HepG2 (cell line): ENCODE data around the gene RTN4. TPM values are rescaled to one million over a fixed set of nuclear protein-coding genes. Genes with fewer than 3 reads are reported as not detected.

ENCODE experiments used
- CCAR2 ChIP-seq: fragments of 200-400 bp; formaldehyde crosslinking; optimal IDR thresholded peaks from 2 replicates; pipeline ENCODE3; 2018; ENCODE audit warnings: low read depth, mild to moderate bottlenecking, low read length, moderate library complexity
- CCDC6 ChIP-seq: sonication (generic); formaldehyde crosslinking; IDR thresholded peaks from 2 replicates; pipeline ENCODE4 v1.8.1; 2022; ENCODE audit warnings: mild to moderate bottlenecking, missing genetic modification reagents, moderate library complexity
- GABPB1 ChIP-seq: IDR thresholded peaks from 2 replicates; pipeline ENCODE4 v1.6.1; 2016; ENCODE audit warnings: mild to moderate bottlenecking, missing genetic modification reagents, moderate library complexity, missing compliant biosample characterization
- HIVEP1 ChIP-seq: sonication (generic); formaldehyde crosslinking; IDR thresholded peaks from 2 replicates; pipeline ENCODE4 v1.4.0; 2020; ENCODE audit warnings: mild to moderate bottlenecking, missing genetic modification reagents
- HNRNPLL ChIP-seq: fragments of 200-400 bp; formaldehyde crosslinking; IDR thresholded peaks from 2 replicates; pipeline ENCODE4 v1.6.1; 2017; ENCODE audit warnings: mild to moderate bottlenecking, low read depth, low read length; ENCODE audit not compliant: poor library complexity, severe bottlenecking
- HOXD1 ChIP-seq: sonication (generic); formaldehyde crosslinking; IDR thresholded peaks from 2 replicates; pipeline ENCODE4 v1.5.0; 2020; ENCODE audit warnings: missing genetic modification reagents
- MTA3 ChIP-seq: sonication (generic); formaldehyde crosslinking; IDR thresholded peaks from 2 replicates; pipeline ENCODE4 v1.4.0; 2020; ENCODE audit warnings: missing genetic modification reagents
- NFIC ChIP-seq: IDR thresholded peaks from 2 replicates; pipeline ENCODE4 v1.6.1; 2012; ENCODE audit warnings: mild to moderate bottlenecking, low read length, inconsistent platforms
- NFYB ChIP-seq: sonication (generic); formaldehyde crosslinking; IDR thresholded peaks from 2 replicates; pipeline ENCODE4 v1.4.0; 2020; ENCODE audit warnings: missing genetic modification reagents
- NKX3-1 ChIP-seq: sonication (generic); formaldehyde crosslinking; IDR thresholded peaks from 2 replicates; pipeline ENCODE4 v1.5.0; 2020; ENCODE audit warnings: missing genetic modification reagents
- PITX1 ChIP-seq: sonication (generic); formaldehyde crosslinking; IDR thresholded peaks from 2 replicates; pipeline ENCODE4 v1.5.1; 2020; ENCODE audit warnings: mild to moderate bottlenecking, missing genetic modification reagents
- ZFP36L1 ChIP-seq: sonication (generic); formaldehyde crosslinking; IDR thresholded peaks from 2 replicates; pipeline ENCODE4 v1.8.0; 2022; ENCODE audit warnings: mild to moderate bottlenecking, missing genetic modification reagents, moderate library complexity
- ZFP41 ChIP-seq: sonication (generic); formaldehyde crosslinking; IDR thresholded peaks from 2 replicates; pipeline ENCODE4 v1.4.0; 2020; ENCODE audit warnings: mild to moderate bottlenecking, missing genetic modification reagents, borderline replicate concordance
- ZNF20 ChIP-seq: sonication (generic); formaldehyde crosslinking; IDR thresholded peaks from 2 replicates; pipeline ENCODE4 v1.4.0; 2020; ENCODE audit warnings: mild to moderate bottlenecking, moderate library complexity, missing genetic modification reagents
- ZNF256 ChIP-seq: sonication (generic); formaldehyde crosslinking; conservative IDR thresholded peaks from 2 replicates; pipeline ENCODE4 v1.4.0; 2020; ENCODE audit warnings: missing genetic modification reagents
- ZNF331 ChIP-seq: sonication (generic); formaldehyde crosslinking; IDR thresholded peaks from 2 replicates; pipeline ENCODE4 v1.4.0; 2020; ENCODE audit warnings: missing genetic modification reagents
- ZNF33B ChIP-seq: sonication (generic); formaldehyde crosslinking; IDR thresholded peaks from 2 replicates; pipeline ENCODE4 v1.5.1; 2020; ENCODE audit warnings: mild to moderate bottlenecking, missing genetic modification reagents
- ZNF749 ChIP-seq: sonication (generic); formaldehyde crosslinking; IDR thresholded peaks from 2 replicates; pipeline ENCODE4 v1.8.0; 2022; ENCODE audit warnings: mild to moderate bottlenecking, missing genetic modification reagents, moderate library complexity, borderline replicate concordance
- polyA plus RNA-seq, 8 experiments: library from polyadenylated mRNA; depleted of rRNA in 3 of 8; stranded (reverse) in 7 of 8; unstranded in 1 of 8; fragments of >200 nt; fragmentation: Illumina TruSeq in 4 of 8; extraction: Trizol in 4 of 8; gene quantifications; 2 replicates each; pipeline versions ENCODE4 v1.2.1 to v1.2.3, GENCODE V29; 2011 to 2016; ENCODE audit warnings: low read depth in 4 of 8, missing spikeins in 1 of 8, mixed read lengths in 1 of 8; ENCODE audit not compliant: insufficient read depth in 1 of 8
- total RNA-seq, 5 experiments: library from RNA; depleted of rRNA; stranded (reverse); fragments of >200 nt; fragmentation: Illumina TruSeq; extraction: Trizol; gene quantifications; 2 replicates each; pipeline ENCODE4 v1.2.3, GENCODE V29; 2016; ENCODE audit warnings: low read depth in 1 of 5
- TF ChIP-seq, protein P1 (sequence below): IDR thresholded peaks from 2 replicates; pipeline ENCODE4 v1.6.1; 2016; ENCODE audit warnings: low read depth
- TF ChIP-seq, protein P2 (sequence below): sonication (generic); formaldehyde crosslinking; IDR thresholded peaks from 2 replicates; pipeline ENCODE4 v1.5.0; 2020; ENCODE audit warnings: missing genetic modification reagents
- TF ChIP-seq, protein P3 (sequence below): sonication (generic); formaldehyde crosslinking; IDR thresholded peaks from 2 replicates; pipeline ENCODE4 v1.5.0; 2020; ENCODE audit warnings: mild to moderate bottlenecking, missing genetic modification reagents, borderline replicate concordance
- TF ChIP-seq, protein P4 (sequence below): sonication (generic); formaldehyde crosslinking; IDR thresholded peaks from 2 replicates; pipeline ENCODE4 v1.8.1; 2023; ENCODE audit warnings: missing genetic modification reagents, mild to moderate bottlenecking, borderline replicate concordance
- TF ChIP-seq, protein P5 (sequence below): IDR thresholded peaks from 2 replicates; pipeline ENCODE4 v1.6.1; 2012; ENCODE audit warnings: low read length, improper control_type of control experiment

The RTN4 gene
- total and polyA plus RNA-seq, 2 of the 13 experiments (the other 11 are each of a cell fraction or from before 2014, with no cell fraction given) = 98.4 to 133 TPM

DNA sequence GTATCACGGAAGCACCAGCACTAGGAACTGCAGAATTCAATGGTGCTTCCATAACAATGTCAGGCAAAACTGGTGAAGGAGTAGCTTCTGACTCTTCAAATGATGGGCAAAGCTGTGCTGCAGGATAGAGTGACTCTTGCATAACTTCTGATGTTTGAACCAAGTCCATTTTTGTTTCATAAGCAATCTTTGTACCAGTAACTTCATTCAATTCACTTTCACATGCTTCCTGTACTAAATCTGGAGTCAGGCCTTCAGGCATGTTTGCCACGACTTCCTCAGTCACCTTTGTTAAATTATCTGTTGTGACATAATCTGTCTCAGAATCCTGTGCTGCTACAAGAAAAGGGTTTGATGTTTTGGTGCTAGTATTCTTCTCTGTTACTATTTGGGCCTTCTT, 24.0 kb downstream of the RTN4 start (continued):
- no peak for TF ChIP-seq ZNF20 (CRISPR knock-in tag)
- TF ChIP-seq HOXD1 (CRISPR knock-in tag) = no peak
- no peak for TF ChIP-seq ZFP41 (CRISPR knock-in tag)
- TF ChIP-seq, protein P1, sequence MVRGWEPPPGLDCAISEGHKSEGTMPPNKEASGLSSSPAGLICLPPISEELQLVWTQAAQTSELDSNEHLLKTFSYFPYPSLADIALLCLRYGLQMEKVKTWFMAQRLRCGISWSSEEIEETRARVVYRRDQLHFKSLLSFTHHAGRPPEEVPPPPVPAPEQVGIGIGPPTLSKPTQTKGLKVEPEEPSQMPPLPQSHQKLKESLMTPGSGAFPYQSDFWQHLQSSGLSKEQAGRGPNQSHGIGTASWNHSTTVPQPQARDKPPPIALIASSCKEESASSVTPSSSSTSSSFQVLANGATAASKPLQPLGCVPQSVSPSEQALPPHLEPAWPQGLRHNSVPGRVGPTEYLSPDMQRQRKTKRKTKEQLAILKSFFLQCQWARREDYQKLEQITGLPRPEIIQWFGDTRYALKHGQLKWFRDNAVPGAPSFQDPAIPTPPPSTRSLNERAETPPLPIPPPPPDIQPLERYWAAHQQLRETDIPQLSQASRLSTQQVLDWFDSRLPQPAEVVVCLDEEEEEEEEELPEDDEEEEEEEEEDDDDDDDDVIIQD (CRISPR knock-in tag) = peak; percentile 84
- TF ChIP-seq NFIC = peak; percentile 19; the same call in 1 of the 2 replicates
- TF ChIP-seq ZNF33B = no peak
- TF ChIP-seq, protein P2, sequence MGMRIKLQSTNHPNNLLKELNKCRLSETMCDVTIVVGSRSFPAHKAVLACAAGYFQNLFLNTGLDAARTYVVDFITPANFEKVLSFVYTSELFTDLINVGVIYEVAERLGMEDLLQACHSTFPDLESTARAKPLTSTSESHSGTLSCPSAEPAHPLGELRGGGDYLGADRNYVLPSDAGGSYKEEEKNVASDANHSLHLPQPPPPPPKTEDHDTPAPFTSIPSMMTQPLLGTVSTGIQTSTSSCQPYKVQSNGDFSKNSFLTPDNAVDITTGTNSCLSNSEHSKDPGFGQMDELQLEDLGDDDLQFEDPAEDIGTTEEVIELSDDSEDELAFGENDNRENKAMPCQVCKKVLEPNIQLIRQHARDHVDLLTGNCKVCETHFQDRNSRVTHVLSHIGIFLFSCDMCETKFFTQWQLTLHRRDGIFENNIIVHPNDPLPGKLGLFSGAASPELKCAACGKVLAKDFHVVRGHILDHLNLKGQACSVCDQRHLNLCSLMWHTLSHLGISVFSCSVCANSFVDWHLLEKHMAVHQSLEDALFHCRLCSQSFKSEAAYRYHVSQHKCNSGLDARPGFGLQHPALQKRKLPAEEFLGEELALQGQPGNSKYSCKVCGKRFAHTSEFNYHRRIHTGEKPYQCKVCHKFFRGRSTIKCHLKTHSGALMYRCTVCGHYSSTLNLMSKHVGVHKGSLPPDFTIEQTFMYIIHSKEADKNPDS (CRISPR knock-in tag) = no peak
- TF ChIP-seq NFYB = no peak
- TF ChIP-seq, protein P3, sequence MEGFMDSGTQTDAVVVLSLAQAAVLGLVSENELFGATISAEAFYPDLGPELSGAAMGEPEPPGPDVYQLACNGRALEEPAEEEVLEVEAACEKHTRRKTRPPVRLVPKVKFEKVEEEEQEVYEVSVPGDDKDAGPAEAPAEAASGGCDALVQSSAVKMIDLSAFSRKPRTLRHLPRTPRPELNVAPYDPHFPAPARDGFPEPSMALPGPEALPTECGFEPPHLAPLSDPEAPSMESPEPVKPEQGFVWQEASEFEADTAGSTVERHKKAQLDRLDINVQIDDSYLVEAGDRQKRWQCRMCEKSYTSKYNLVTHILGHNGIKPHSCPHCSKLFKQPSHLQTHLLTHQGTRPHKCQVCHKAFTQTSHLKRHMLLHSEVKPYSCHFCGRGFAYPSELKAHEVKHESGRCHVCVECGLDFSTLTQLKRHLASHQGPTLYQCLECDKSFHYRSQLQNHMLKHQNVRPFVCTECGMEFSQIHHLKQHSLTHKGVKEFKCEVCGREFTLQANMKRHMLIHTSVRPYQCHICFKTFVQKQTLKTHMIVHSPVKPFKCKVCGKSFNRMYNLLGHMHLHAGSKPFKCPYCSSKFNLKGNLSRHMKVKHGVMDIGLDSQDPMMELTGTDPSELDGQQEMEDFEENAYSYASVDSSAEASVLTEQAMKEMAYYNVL (CRISPR knock-in tag) = 0 out of 2 replicates have a peak, but pooled peaks have one; percentile 20
- TF ChIP-seq CCAR2 = no peak
- TF ChIP-seq ZFP36L1 (CRISPR knock-in tag) = no peak
- TF ChIP-seq, protein P4, sequence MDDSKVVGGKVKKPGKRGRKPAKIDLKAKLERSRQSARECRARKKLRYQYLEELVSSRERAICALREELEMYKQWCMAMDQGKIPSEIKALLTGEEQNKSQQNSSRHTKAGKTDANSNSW (CRISPR knock-in tag) = no peak
- no peak for TF ChIP-seq MTA3
- no peak for TF ChIP-seq CCDC6 (CRISPR knock-in tag)
- TF ChIP-seq HNRNPLL = no peak
- 0 out of 2 replicates have a peak, but pooled peaks have one; percentile 21 for TF ChIP-seq NKX3-1 (CRISPR knock-in tag)
- no peak for TF ChIP-seq PITX1 (CRISPR knock-in tag)
- TF ChIP-seq HIVEP1 = no peak
- TF ChIP-seq GABPB1 = no peak
- peak; percentile 37; the same call in 1 of the 2 replicates for TF ChIP-seq ZNF331 (CRISPR knock-in tag)
- no peak for TF ChIP-seq ZNF256 (CRISPR knock-in tag)
- TF ChIP-seq, protein P5, sequence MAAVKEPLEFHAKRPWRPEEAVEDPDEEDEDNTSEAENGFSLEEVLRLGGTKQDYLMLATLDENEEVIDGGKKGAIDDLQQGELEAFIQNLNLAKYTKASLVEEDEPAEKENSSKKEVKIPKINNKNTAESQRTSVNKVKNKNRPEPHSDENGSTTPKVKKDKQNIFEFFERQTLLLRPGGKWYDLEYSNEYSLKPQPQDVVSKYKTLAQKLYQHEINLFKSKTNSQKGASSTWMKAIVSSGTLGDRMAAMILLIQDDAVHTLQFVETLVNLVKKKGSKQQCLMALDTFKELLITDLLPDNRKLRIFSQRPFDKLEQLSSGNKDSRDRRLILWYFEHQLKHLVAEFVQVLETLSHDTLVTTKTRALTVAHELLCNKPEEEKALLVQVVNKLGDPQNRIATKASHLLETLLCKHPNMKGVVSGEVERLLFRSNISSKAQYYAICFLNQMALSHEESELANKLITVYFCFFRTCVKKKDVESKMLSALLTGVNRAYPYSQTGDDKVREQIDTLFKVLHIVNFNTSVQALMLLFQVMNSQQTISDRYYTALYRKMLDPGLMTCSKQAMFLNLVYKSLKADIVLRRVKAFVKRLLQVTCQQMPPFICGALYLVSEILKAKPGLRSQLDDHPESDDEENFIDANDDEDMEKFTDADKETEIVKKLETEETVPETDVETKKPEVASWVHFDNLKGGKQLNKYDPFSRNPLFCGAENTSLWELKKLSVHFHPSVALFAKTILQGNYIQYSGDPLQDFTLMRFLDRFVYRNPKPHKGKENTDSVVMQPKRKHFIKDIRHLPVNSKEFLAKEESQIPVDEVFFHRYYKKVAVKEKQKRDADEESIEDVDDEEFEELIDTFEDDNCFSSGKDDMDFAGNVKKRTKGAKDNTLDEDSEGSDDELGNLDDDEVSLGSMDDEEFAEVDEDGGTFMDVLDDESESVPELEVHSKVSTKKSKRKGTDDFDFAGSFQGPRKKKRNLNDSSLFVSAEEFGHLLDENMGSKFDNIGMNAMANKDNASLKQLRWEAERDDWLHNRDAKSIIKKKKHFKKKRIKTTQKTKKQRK = no peak
- TF ChIP-seq ZNF749 (CRISPR knock-in tag) = no peak
